ENCODE data around the gene ARL8B.
"Not testable (repeated sequence)": the region's sequence is repeated elsewhere in the genome, so short reads cannot be mapped to it uniquely, and the experiment has no call there.

The ARL8B gene

GRCh38 chr3:5112043-5112442, 10.0 kb upstream of the ARL8B start:
- DNase-seq (ENCODE audit: low spot score) = no peak

GRCh38 chr3:5113726-5114125, 8.4 kb upstream of the ARL8B start:
- DNase-seq (ENCODE audit: low spot score) = not testable (repeated sequence)

- DNase-seq (ENCODE audit: low spot score) = no peak
Measured at GRCh38 chr3:5115506-5116162, 6.5 kb upstream of the ARL8B start.

- no peak for DNase-seq (ENCODE audit: low spot score)
Measured at GRCh38 chr3:5116538-5116937, 5.6 kb upstream of the ARL8B start.

GRCh38 chr3:5120446-5120845, 1.6 kb upstream of the ARL8B start:
- no peak for DNase-seq (ENCODE audit: low spot score)

- DNase-seq (ENCODE audit: low spot score) = no peak
Measured at GRCh38 chr3:5122741-5123706, 932 bp downstream of the ARL8B start.

- DNase-seq (ENCODE audit: low spot score) = no peak
Measured at GRCh38 chr3:5123937-5124336, 1.8 kb downstream of the ARL8B start.

GRCh38 chr3:5126586-5126985, 4.5 kb downstream of the ARL8B start:
- no peak for DNase-seq (ENCODE audit: low spot score)

GRCh38 chr3:5128849-5129248, 6.8 kb downstream of the ARL8B start:
- no peak for DNase-seq (ENCODE audit: low spot score)

- no peak for DNase-seq (ENCODE audit: low spot score)
Measured at GRCh38 chr3:5133239-5134018, 11.3 kb downstream of the ARL8B start.

GRCh38 chr3:5134019-5134391, 11.9 kb downstream of the ARL8B start:
- DNase-seq (ENCODE audit: low spot score) = no peak

GRCh38 chr3:5134499-5134898, 12.4 kb downstream of the ARL8B start:
- no peak for DNase-seq (ENCODE audit: low spot score)

- no peak for DNase-seq (ENCODE audit: low spot score)
Measured at GRCh38 chr3:5136211-5136918, 14.3 kb downstream of the ARL8B start.

GRCh38 chr3:5136919-5137429, 14.9 kb downstream of the ARL8B start:
- DNase-seq (ENCODE audit: low spot score) = no peak

- DNase-seq (ENCODE audit: low spot score) = no peak
Measured at GRCh38 chr3:5138214-5138981, 16.3 kb downstream of the ARL8B start.

GRCh38 chr3:5140230-5140621, 18.1 kb downstream of the ARL8B start:
- DNase-seq (ENCODE audit: low spot score) = no peak

- no peak for DNase-seq (ENCODE audit: low spot score)
Measured at GRCh38 chr3:5140839-5141238, 18.7 kb downstream of the ARL8B start.

GRCh38 chr3:5141760-5142159, 19.7 kb downstream of the ARL8B start:
- no peak for DNase-seq (ENCODE audit: low spot score)

GRCh38 chr3:5143464-5143863, 21.4 kb downstream of the ARL8B start:
- no peak for DNase-seq (ENCODE audit: low spot score)

- DNase-seq (ENCODE audit: low spot score) = no peak
Measured at GRCh38 chr3:5144316-5144994, 22.4 kb downstream of the ARL8B start.
